Gastroesophageal sphincter (tissue), 3 donors: Measurements from ENCODE around the gene POM121.
"Not testable (repeated sequence)": the region's sequence is repeated elsewhere in the genome, so short reads cannot be mapped to it uniquely, and the experiment has no call there.

Source experiments
- EP300 ChIP-seq: sonication (generic); formaldehyde crosslinking; IDR thresholded peaks from one replicate; pipeline ENCODE4 v1.6.1; 2017; ENCODE audit warnings: antibody characterized with exemption, mild to moderate bottlenecking
- POLR2A ChIP-seq, 2 donors: fragments of 450-650 bp; IDR thresholded peaks; one replicate each; pipeline ENCODE4 v1.6.1; 2017; ENCODE audit warnings: antibody characterized with exemption in 2 of 2, mild to moderate bottlenecking in 2 of 2, moderate library complexity in 1 of 2
- POLR2AphosphoS5 ChIP-seq: sonication (generic); formaldehyde crosslinking; IDR thresholded peaks from one replicate; pipeline ENCODE4 v1.6.1; 2017; ENCODE audit warnings: antibody characterized with exemption
- TF ChIP-seq, protein P1 (sequence below), 4 experiments: fragments of 200-600 bp in 2 of 4; fragments of 450-650 bp in 2 of 4; sonication (generic) in 1 of 4; IDR thresholded peaks; one replicate each; pipeline ENCODE4 v1.5.1; 2017 to 2019; ENCODE audit warnings: antibody characterized with exemption in 4 of 4, mild to moderate bottlenecking in 2 of 4, moderate library complexity in 2 of 4

DNA sequence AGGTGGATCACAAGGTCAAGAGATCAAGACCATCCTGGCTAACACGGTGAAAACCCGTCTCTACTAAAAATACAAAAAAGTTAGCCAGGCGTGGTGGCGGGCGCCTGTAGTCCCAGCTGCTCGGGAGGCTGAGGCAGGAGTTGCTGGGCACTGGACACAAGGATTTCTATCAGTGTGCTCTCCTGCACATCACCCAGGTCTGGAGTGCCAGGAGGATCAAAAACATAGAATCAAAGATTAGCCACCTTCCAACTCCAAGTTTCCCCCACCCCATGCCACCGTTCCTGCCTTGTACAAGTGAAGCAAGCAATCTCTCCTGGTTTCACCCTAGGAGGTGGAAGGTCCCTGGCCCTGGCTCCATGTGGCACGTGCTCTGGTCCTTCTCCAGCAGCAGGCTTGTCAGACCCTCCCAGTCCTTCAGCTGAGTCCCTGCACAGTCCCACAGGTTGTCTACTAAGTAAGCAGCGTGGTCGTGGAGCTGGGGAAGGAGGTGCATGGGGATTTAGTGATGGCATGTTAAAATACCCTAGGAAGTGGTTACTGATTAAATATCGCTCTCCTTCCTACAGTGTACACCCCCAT lies 73.1 kb downstream of the POM121 start:
- TF ChIP-seq, protein P1, sequence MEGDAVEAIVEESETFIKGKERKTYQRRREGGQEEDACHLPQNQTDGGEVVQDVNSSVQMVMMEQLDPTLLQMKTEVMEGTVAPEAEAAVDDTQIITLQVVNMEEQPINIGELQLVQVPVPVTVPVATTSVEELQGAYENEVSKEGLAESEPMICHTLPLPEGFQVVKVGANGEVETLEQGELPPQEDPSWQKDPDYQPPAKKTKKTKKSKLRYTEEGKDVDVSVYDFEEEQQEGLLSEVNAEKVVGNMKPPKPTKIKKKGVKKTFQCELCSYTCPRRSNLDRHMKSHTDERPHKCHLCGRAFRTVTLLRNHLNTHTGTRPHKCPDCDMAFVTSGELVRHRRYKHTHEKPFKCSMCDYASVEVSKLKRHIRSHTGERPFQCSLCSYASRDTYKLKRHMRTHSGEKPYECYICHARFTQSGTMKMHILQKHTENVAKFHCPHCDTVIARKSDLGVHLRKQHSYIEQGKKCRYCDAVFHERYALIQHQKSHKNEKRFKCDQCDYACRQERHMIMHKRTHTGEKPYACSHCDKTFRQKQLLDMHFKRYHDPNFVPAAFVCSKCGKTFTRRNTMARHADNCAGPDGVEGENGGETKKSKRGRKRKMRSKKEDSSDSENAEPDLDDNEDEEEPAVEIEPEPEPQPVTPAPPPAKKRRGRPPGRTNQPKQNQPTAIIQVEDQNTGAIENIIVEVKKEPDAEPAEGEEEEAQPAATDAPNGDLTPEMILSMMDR (IDR thresholded peaks at IDR 0.05) = not testable (repeated sequence)
- TF ChIP-seq EP300; POLR2A (IDR thresholded peaks at IDR 0.05); POLR2AphosphoS5: not testable (repeated sequence)
